Measurements from ENCODE around the gene LENG1.

Gene LENG1

DNA sequence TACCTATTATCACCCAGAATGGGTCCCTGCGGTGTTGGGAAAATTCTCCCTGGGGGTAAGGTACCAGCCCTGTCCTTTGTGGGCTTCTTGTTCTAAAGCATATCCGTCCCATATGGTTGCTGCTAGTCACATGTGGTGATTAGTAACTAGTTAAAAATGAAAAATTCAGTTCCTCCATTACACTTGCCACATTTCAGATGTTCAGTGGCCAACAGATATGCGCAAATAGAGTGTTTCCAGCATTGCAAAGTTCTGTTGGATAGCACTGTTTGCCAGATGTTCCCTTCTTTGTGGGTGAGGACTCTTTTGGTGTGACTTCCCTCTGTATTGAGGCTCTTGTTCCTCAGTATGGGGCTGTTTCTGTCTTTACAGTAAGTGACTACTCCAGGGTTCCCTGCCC lies 18.2 kb downstream of the LENG1 start:
- DNase-seq (ENCODE audit: low spot score), result no peak

DNA sequence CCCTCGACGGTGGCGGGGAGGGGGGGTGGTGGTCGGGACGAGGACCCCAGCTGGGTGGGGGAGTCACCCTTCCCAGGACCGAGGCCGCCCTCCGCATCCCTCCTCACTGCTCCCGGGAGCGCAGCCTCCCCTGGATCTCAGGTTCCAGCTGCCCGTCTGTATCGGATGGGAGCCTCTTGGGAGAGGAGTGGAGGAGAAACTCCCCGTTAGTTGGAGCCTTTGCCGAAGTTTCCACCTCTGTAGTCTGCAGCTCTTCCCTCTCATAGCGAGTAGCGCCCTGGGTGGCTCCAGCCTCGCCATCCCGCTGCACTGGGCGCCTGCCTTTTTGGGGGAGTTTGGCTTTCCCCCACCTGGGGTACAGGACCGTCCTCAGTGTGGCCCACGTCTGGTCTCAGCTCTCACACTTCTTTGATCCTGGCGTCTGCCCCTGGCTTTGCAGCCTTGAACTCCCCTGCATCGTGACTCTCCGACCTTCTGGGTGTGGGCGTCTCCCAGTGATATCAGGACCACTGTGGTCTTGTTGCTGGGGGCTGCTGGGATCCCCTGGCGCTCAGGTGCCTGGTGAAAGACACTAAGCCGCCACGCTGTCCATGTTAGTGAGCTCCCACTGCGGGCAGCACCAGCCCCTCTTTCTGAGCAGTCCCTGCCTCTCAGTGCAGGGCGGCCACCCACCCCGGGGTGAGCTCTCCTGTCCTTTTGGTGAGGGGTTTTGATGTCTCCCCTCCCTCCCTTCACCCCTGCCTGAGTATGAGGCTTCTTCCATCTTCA lies 20.8 kb downstream of the LENG1 start:
- DNase-seq (ENCODE audit: low spot score), result no peak

DNA sequence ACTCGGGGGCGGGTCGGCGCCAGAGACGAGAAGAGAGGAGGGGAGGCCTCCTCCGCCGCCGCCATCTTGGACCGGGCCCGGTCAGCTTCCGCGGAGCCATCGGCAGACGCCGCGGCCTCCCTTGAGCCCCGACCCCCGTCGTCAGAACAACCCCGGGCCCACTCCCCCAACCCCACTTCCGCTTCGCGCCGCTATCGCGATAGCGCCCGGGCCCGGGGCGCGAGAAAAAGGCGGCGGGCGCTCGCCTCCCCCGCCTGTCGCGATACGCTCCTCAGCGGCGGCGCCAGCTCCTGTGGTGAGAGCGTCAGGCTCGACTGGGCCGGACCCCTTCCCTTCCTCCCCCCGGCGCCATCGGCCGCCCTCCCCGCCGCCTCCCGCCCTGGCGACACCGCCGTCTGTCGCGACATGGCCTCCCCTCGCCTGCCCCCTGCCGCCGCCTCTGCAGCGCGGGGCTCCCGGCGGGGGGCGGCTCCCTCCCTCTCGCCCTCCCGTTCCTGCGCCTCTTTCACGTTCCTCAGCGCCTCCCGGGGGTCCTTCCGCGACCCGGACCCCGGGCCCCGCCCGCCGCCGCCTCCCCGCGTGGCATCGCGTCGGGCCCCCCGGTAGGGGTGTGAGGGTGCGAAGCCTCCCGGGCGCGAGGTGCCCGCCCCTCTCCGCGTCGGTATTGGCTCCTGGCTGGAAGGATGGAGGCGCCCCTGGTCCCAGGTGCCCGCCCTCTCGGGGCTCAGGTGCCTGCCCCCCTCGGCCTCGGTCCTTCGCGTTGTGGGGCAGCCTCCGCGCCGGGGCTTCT lies 21.6 kb downstream of the LENG1 start, which contains the start of gene CNOT3:
TSS of gene CNOT3 (plus strand) at position 64 of the 790 bp plus-strand sequence. CDS start 5,217 bp downstream, outside the sequence.
- DNase-seq (ENCODE audit: low spot score), result peak; percentile 17

DNA sequence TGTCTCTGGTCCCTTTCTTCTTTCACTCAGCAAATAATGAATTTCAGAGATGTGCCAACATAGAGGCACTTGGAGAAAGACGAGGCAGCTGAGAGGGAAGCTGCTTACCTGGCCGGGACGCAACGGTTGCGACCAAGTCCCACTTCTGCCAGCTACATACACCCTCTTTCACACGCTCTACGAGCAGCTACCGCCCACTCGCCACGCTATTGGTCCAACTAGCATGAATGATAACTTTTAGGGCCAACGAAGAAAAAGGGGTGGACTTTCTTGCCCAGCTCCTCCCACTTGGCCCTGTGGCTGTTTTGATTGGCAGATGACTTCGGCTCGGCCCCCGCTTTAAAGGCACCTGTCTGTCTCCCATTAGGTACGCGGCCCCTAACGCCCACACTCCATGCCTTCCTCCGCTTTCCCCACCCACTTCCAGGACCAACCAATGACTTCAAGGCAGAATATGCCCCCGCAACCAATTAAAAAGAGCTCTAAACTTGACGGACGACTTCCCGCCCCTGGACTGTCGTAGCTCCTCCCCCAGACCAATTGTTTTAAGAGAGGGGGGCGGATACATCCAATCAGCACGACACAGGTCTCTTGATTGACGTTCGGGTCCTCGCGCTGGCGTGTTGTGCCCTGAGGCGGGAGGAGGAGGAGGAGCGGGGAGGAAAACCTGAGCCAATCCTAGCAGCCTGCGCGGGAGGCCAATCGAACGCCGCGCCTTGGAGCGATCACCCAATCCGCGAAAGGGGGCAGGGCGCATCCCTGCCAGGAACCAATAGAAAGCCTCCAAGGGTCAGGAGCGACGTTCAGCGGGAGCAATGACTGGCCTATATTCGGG lies 22.4 kb downstream of the LENG1 start:
- DNase-seq (ENCODE audit: low spot score), result peak; percentile 100

DNA sequence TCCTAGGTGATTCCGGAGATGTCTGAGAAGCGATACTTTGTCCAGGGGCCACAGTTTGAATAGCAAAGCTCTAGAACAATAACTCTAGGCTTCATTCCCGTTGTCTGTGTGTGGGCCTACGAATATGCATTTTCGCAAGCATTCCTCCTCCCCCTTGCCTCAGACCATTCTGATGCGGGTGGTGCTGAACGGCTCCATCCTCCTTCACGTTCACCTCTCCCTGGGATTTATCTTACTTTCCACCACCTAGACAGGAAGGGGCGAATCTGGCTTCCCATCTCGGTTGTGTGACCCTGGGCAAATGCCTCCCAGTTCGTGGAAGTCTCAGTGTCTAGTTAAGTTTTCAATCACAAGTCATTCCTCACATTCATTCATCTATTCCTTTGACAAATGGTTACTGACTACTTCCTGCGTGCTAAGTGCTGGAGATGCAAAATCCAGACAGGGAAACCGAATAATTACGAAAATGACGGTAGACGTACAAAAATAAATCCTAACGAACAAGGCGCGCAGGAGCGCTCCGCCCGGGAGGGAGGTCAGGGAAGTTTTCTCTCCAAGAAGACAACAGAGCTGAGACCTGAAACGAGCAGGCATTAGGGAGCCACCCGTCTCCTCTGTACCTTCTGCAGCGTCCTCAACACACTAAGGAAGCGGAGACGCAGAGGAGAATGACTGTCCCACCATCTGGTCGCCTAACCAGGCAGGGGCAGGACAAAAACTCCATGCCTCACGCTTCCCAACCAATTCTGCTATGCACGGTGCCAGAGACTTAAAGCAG lies 23.2 kb downstream of the LENG1 start:
- no peak for DNase-seq (ENCODE audit: low spot score)

DNA sequence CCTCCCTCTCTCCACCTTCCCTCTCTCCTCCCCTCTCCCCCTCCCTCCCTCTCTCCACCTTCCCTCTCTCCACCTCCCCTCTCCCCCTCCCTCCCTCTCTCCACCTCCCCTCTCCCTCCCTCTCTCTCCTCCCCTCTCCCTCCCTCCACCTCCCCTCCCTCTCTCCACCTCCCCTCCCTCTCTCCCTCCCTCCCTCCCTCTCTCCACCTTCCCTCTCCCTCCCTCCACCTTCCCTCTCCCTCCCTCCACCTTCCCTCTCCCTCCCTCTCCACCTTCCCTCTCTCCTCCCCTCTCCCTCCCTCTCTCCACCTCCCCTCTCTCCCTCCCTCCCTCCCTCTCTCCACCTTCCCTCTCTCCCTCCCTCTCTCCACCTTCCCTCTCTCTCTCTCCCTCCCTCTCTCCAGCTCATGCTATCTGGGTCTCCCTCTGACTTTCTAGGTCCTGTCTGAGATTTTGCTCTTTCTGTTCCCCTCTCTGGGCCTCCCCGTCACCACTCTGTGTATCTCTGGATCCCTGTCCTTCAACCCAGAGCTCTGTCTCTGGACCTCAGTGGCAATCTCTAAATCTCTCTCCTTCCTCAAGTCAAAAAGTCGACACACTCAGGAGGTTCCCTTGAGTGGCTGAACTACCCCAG lies 25.4 kb downstream of the LENG1 start:
- DNase-seq (ENCODE audit: low spot score), result no peak

DNA sequence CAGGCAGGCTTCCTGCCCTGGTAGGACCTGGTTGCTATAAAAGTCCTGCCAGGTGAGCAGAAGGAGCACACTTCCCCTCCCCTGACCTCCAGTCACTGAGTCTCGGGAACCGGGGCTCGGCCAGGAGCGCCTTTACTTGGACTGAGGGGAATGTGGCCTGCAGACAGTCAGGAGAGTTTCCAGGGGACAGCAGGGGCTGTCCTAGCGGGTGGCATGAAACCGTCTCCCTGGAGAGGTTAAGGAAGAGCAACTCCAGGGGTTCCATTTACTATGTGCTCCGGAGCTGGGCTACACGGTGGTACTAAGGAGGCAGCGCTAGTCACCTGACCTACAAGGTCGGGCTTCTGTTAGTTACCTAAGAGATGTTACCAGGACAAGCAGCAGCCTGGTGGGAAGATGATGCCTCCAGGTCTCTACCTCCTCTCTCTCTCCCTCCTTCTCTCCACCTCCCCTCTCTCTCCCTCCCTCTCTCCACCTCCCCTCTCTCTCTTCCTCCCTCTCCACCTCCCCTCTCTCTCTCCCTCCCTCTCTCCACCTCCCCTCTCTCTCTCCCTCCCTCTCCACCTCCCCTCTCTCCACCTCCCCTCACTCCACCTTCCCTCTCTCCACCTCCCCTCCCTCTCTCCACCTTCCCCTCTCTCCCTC lies 26.1 kb downstream of the LENG1 start:
- DNase-seq (ENCODE audit: low spot score), result no peak

DNA sequence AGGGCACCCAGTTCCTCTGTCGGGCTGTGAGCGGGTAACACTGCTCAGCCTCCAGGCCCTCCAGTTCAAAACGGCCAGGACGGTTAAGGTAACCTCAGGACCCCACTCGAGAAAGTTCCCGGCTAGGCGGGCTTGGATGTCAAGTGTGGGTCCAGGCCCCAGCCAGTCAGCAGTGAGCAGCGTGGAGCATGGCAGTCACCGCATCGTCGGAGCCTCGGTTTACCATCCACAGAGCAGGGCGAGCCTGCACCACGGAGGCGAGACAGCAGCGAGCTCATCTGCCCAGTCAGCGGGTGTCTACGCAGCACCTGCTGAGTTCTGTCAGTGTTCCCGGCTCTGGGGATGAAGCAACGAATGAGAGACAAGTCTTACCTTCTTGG lies 29.9 kb downstream of the LENG1 start:
- no peak for DNase-seq (ENCODE audit: low spot score)

DNA sequence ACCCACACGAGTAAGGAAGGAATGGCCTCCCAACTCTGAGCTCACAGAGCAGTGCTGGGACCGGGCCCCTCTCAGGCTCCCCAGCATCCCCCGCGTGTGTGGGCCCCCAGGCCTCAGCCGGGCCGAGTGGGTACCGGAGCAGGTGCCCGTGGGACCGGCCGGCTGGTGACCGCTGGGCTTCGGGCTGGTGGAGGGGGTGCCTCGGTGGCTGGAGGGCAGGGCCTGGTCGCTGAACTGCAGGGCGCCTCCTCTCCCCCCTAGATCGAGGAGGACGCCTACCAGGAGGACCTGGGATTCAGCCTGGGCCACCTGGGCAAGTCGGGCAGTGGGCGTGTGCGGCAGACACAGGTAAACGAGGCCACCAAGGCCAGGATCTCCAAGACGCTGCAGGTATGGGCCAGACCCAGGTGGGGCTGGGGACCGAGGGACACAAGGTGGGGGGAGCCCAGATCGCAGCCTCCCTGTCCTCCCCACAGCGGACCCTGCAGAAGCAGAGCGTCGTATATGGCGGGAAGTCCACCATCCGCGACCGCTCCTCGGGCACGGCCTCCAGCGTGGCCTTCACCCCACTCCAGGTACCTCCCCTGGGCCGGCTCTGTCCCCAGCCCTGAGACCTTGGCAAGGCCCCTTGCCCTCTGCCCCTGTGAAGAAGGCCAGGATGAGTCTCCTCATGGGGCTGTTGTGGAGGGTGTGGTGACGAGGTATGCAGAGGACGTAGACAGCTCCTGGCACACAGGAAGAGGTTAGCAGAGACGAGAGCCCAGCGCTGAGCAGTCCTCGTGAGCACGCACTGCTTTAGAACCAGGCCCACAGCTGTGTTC lies 30.5 kb downstream of the LENG1 start:
- DNase-seq (ENCODE audit: low spot score), result no peak

DNA sequence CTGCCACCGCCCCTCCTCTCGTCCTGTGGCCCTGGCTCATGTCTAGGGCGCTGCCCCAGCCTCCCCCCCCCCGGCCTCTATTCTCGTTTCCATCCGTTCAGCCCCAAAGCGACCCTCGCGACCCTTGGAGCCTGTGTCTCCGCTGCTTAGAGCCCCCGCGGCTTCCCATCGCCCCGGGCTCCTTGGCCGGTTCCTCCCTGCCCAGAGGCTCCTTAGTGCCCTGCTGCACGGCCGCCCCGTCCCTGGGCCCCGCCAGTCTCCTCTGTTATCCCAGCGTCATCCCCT lies 31.1 kb downstream of the LENG1 start:
- no peak for DNase-seq (ENCODE audit: low spot score)

DNA sequence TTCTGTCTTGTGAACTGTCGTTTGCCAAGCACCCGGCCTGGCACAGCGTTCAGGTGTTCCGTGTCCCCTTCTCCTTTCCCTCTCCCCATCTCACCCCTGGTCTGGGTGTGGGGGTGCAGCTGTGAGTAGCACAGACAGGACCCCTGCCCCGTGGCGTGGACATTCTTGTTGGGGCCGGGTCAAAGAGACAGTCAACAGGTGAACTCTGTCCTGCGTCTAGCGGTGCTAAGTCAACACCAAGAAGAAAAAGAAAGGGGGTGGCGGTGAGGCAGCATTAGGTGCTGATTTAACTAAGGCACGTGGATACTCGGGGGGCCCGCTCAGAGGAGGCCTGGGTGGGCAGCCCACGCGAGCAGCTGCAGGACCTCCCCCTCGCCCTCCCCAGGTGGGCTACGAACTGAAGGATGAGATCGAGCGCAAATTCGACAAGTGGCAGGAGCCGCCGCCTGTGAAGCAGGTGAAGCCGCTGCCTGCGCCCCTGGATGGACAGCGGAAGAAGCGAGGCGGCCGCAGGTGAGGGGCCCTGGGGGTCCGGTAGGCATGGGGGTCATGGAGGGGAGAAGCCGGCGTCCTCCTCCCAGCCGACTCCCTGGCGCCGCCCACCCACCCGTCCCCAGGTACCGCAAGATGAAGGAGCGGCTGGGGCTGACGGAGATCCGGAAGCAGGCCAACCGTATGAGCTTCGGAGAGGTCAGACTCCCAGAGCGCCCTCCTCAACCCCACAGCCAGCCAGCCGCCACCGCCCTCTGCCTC lies 31.7 kb downstream of the LENG1 start:
- no peak for DNase-seq (ENCODE audit: low spot score)

DNA sequence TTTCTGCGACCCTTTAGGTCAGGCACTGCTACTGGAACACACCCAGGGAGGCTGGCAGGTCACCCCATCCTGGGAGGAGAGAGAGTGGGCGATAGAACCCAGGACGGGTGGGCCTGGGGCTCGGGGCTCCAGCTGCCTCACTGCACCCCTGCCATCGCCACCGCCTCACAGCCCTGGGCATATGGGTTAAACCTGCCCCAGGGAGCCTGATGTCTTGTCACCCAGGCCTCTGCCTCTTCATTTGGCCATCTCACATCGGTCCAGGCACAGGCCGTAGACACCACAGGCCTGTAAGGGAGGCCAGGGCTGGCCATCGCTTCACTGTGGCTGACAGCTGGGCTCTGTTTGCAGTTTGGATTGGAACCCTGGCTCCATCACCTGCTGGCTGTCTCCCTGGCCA lies 33.8 kb downstream of the LENG1 start:
- DNase-seq (ENCODE audit: low spot score), result no peak

DNA sequence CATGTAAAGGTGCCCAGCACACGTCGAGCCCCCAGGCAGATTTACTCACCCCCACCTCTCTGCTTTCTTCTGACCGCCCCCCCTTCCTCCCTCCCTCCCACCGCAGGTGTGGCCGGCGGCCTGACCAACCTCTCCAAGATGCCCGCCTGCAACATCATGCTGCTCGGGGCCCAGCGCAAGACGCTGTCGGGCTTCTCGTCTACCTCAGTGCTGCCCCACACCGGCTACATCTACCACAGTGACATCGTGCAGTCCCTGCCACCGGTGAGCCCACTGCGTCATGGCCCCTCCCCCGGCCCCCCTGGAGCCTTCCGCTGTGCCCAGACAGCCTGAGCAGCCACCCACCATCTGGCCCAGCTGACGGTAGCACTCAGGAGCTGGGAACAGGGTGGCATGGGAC lies 35.1 kb downstream of the LENG1 start:
- DNase-seq (ENCODE audit: low spot score), result no peak

DNA sequence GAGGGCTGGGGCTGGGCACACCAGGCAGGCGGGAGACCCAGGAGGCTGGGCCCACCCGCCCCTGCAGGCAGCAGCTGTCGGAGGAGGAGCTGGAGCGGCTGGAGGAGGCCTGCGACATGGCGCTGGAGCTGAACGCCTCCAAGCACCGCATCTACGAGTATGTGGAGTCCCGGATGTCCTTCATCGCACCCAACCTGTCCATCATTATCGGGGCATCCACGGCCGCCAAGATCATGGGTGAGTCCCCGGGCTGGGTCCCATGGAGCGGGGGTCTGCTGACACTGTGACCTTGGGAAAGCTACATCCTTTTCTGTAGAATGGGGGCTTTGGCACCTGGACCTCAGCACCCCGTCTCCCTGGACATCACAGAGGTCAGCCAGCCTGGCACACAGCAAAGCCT lies 35.8 kb downstream of the LENG1 start:
- DNase-seq (ENCODE audit: low spot score), result no peak

DNA sequence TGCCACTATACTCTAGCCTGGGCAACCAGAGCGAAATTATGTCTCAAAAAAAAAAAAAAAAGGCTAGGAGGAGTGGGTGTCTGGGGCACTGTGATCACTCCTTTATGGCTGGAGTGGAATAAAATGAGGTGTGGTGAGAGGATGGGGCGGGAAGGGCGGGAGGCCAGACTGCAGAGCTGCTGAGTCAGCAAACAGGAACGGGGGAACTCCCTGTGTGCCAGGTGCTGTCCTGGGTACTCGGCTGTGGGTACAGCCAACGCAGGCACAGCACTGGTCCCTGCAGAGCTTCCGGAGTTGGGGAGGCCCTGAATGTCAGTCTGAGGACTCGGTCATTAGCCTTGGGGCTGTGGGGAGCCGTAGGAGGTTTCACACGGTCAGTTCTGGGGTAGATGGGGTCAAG lies 38.3 kb downstream of the LENG1 start:
- DNase-seq (ENCODE audit: low spot score), result no peak

DNA sequence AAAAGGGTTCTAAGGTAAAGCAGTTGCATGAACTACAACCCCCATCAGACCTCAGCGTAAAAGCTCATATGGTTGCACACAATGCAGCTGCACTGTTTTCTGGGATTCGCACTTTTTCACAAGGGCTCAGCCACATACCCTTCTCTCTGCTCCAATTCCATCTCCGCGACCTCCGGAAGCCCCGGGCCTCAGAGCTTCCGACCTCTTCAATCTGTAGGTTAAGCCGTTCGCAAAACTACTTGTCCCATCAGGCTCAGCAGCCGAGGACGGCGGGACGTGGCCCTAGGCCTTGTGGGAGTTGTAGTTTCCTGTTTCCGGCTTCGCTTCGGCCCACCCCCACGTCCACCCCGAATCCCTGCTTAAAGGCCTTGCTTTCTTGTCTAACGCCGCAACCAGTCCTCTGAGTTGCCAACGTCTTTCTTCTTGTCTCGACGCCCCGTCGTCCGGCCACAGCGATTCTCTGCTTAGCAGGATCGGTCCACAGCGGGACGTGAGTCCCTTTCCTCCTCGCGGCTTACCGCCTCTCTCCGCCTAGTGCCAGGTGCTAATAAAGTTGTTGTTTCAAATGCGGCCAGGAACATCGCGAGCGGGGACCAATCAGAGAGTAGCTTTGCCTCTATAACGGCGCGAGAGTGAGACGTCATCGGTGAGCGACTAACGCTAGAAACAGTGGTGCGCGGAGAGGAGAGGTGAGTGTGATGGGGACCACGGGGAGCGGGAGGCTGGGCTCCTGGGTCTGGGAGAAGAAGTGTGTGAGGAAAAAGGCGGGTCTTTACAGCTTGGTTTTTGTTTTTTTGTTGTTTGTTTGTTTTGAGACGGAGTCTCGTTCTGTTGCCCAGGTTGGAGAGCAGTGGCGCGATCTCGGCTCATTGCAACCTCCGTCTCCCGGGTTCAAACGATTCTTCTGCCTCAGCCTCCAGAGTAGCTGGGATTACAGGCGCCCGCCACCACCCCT lies 44.1 kb downstream of the LENG1 start, which contains the start of the genes PRPF31 and TFPT:
TSS of gene PRPF31 (plus strand) at position 646 of the 955 bp plus-strand sequence. CDS start 2,525 bp downstream, outside the sequence.
TSS of gene TFPT (minus strand) at position 549 of the 955 bp plus-strand sequence. CDS start at position 161, 388 bp downstream.
- peak; percentile 96 for DNase-seq (ENCODE audit: low spot score)

DNA sequence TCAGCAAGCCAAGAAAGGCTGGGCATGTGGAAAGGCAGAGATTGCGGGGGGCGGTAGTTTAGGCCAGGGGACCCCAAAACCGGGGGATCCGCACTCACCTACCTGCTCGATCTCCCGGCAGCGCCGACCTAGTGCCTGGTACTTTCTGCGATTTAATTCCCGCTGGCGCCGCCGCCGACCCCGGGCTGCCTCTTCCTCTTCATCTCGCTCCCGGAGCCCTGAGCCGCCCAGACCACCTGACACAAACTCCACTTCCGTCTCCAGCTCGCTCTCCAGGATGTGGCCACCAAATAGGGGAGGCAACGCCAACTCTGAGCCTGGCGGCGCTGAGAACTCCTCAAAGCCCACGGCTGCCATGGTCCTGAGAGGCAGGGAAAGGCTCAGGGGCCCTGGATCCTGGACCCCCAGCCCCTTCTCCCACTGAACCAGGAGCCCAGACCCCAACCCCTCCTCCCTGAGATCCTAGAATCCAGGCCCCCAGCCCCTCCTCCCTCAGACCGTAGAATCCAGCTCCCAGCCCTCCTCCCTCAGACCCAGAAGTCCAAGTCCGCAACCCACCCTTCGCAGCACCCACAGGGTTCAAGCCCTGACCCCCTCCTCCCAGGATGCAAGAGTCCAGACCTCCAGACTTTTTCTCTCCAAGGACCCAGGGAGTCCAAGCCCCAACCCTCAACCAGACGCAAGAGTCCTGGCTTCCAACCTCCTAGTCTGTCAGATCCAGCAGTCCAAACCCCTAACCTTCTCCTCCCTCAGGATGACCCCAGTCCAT lies 45.0 kb downstream of the LENG1 start:
- peak; percentile 47 for DNase-seq (ENCODE audit: low spot score)
